Osteoblast (primary cell): ENCODE results near the gene DNAL1. TPM values are rescaled to one million over a fixed set of nuclear protein-coding genes. Genes with fewer than 3 reads are reported as not detected.
A peak's percentile ranks its signal among the peaks of the same experiment; 100 is the strongest.

ENCODE experiments used
- DNase-seq: peaks from one replicate; pipeline ENCODE4 v3.0.0; 2011; ENCODE audit warnings: low spot score, mixed read lengths; ENCODE audit not compliant: insufficient read length; ENCODE audit errors: missing footprints
- H2AFZ ChIP-seq: 2 replicates; pipeline ENCODE4 v1.6.0; 2011; ENCODE audit warnings: mild to moderate bottlenecking, low read length
- H3K27ac ChIP-seq: 2 replicates; pipeline ENCODE4 v1.5.1; 2011; ENCODE audit warnings: mild to moderate bottlenecking, low read depth, low read length, moderate library complexity
- H3K27me3 ChIP-seq: 2 replicates; pipeline ENCODE4 v1.6.0; 2012; ENCODE audit warnings: mild to moderate bottlenecking, control low read depth, inconsistent platforms, low read length, moderate library complexity; ENCODE audit not compliant: insufficient read depth
- H3K36me3 ChIP-seq: 2 replicates; pipeline ENCODE4 v1.5.1; 2011; ENCODE audit warnings: mild to moderate bottlenecking, low read length, control low read depth, moderate library complexity; ENCODE audit not compliant: insufficient read depth
- H3K4me1 ChIP-seq: 2 replicates; pipeline ENCODE4 v1.5.1; 2011; ENCODE audit warnings: mild to moderate bottlenecking, low read length, control low read depth, moderate library complexity; ENCODE audit not compliant: insufficient read depth
- H3K4me2 ChIP-seq: 2 replicates; pipeline ENCODE4 v1.6.0; 2011; ENCODE audit warnings: mild to moderate bottlenecking, low read length; ENCODE audit not compliant: insufficient read depth
- H3K4me3 ChIP-seq: fragments of 200-600 bp; sonication (generic); 3 replicates; pipeline ENCODE4 v1.5.1; 2012; ENCODE audit warnings: mild to moderate bottlenecking, low read length, inconsistent platforms; ENCODE audit not compliant: insufficient read depth
- H3K79me2 ChIP-seq: 2 replicates; pipeline ENCODE4 v1.6.0; 2012; ENCODE audit warnings: mild to moderate bottlenecking, low read length, control low read depth, inconsistent platforms; ENCODE audit not compliant: insufficient read depth
- H3K9me3 ChIP-seq: 2 replicates; pipeline ENCODE4 v1.5.1; 2011; ENCODE audit warnings: low read depth, low read length, control low read depth
- H4K20me1 ChIP-seq: 2 replicates; pipeline ENCODE4 v1.6.0; 2012; ENCODE audit warnings: mild to moderate bottlenecking, low read length, control low read depth; ENCODE audit not compliant: insufficient read depth
- total RNA-seq: library from RNA; depleted of rRNA; stranded (reverse); fragments of >200 nt; gene quantifications from 2 replicates; pipeline ENCODE4 v1.2.3, GENCODE V29; 2012
- TF ChIP-seq, protein P1 (sequence below): IDR thresholded peaks from 2 replicates; pipeline ENCODE4 v1.5.1; 2011; ENCODE audit warnings: mild to moderate bottlenecking, low read depth, low read length, moderate library complexity; ENCODE audit errors: extremely low read depth

Gene DNAL1
- total RNA-seq, 1 donor, result 9.0 TPM

DNA sequence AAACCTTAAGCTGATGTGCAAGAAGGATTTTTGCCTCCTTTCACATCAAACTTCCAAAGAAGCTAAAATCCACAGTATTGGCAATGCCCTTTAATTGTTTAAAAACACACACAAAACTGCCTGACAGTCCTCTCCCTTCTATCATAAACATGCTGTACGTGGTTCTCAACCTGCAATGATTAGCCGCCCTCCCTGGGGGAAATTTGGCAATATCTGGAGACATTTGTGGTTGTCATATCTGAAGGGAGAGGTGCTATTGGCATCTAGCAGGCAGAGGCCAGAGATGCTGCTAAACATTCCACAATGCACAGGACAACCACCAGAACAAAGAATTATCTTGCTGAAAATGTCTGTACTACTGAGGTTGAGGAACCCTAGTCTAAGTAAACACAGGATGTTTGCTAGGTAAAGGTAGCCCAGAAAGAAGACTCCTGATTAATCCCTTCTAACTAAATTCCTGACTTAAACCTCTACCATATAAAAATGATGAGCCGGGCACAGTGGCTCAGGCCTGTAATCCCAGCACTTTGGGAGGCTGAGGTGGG is 31.3 kb upstream of the DNAL1 start:
- H2AFZ ChIP-seq, result no peak overlapping the region
- no peaks in the 10 kb centered on the region for H3K36me3 ChIP-seq
- no peaks in the 10 kb centered on the region for H3K9me3 ChIP-seq
- H3K27me3 ChIP-seq, result no peaks in the 10 kb centered on the region
- H3K4me1 ChIP-seq, result no peaks in the 10 kb centered on the region
- H4K20me1 ChIP-seq, result no peaks in the 10 kb centered on the region
- peak; percentile 52 for DNase-seq
- H3K4me2 ChIP-seq, result peak overlapping the region; percentile 84
- no peaks in the 10 kb centered on the region for H3K79me2 ChIP-seq
- H3K27ac ChIP-seq, result no peak overlapping the region
- no peak overlapping the region for H3K4me3 ChIP-seq
- TF ChIP-seq, protein P1, sequence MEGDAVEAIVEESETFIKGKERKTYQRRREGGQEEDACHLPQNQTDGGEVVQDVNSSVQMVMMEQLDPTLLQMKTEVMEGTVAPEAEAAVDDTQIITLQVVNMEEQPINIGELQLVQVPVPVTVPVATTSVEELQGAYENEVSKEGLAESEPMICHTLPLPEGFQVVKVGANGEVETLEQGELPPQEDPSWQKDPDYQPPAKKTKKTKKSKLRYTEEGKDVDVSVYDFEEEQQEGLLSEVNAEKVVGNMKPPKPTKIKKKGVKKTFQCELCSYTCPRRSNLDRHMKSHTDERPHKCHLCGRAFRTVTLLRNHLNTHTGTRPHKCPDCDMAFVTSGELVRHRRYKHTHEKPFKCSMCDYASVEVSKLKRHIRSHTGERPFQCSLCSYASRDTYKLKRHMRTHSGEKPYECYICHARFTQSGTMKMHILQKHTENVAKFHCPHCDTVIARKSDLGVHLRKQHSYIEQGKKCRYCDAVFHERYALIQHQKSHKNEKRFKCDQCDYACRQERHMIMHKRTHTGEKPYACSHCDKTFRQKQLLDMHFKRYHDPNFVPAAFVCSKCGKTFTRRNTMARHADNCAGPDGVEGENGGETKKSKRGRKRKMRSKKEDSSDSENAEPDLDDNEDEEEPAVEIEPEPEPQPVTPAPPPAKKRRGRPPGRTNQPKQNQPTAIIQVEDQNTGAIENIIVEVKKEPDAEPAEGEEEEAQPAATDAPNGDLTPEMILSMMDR, result no peak

DNA sequence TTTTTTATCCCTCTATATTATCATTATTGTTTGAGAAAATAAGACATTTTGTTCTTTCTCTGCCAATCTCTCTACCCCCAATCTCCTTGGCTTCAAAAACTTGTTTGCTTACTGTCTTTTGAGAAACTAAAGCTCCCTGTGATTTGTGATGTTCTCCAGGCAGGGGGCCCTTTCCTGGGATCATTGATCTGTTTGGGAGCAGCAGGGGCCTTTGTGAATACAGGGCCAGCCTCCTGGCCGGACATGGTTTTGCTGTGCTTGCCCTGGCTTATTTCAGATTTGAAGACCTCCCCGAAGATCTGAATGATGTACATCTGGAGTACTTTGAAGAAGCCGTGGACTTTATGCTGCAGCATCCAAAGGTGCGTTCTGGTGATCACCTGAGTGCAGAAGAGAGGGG is 28.0 kb upstream of the DNAL1 start:
- Histone ChIP-seq H3K79me2 (no peaks in the 10 kb centered on the region), H4K20me1 (no peaks in the 10 kb centered on the region), H3K4me2 (no peak overlapping the region), H2AFZ (no peak overlapping the region), H3K27ac (no peak overlapping the region), H3K27me3 (no peaks in the 10 kb centered on the region), H3K4me3 (no peak overlapping the region), H3K4me1 (no peaks in the 10 kb centered on the region), H3K36me3 (no peaks in the 10 kb centered on the region), H3K9me3 (no peaks in the 10 kb centered on the region)
- TF ChIP-seq, protein P1, result no peak
- DNase-seq, result no peak

DNA sequence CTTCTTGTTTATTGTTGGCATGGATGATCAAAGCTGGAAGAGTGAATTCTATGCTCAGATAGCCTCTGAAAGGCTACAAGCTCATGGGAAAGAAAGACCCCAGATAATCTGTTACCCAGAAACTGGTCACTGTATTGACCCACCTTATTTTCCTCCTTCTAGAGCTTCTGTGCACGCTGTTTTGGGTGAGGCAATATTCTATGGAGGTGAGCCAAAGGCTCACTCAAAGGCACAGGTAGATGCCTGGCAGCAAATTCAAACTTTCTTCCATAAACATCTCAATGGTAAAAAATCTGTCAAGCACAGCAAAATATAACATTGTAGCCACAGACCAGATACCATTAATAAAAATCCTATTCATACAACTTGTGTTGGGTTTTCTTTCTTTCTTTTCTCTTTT is 25.3 kb upstream of the DNAL1 start:
- H3K36me3 ChIP-seq, result no peaks in the 10 kb centered on the region
- no peak overlapping the region for H3K27ac ChIP-seq
- no peaks in the 10 kb centered on the region for H3K4me1 ChIP-seq
- H3K9me3 ChIP-seq, result no peaks in the 10 kb centered on the region
- TF ChIP-seq, protein P1, result no peak
- no peaks in the 10 kb centered on the region for H4K20me1 ChIP-seq
- H3K4me3 ChIP-seq, result no peak overlapping the region
- H2AFZ ChIP-seq, result no peak overlapping the region
- no peaks in the 10 kb centered on the region for H3K79me2 ChIP-seq
- H3K4me2 ChIP-seq, result no peak overlapping the region
- H3K27me3 ChIP-seq, result no peaks in the 10 kb centered on the region
- DNase-seq, result no peak

DNA sequence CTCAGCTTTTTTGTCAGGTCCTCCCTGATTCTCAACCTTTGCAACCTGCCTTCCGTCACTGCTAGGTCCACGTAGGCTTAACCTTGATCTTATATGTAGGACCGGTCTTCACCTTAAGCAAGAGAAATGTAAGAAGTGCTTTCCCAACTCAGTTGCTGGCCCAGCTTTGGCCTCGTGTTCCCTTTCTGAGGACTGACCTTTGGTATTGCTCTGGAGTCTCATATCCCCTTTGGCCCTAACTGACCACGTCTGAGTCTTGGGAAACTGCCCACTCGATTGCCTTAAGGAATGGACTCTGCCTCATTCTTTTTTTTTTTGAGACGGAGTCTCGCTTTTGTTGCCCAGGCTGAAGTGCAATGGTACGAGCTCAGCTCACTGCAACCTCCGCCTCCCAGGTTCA is 24.5 kb upstream of the DNAL1 start:
- H3K4me2 ChIP-seq, result no peak overlapping the region
- H3K9me3 ChIP-seq, result no peaks in the 10 kb centered on the region
- TF ChIP-seq, protein P1, result no peak
- no peaks in the 10 kb centered on the region for H4K20me1 ChIP-seq
- H2AFZ ChIP-seq, result no peak overlapping the region
- H3K27ac ChIP-seq, result no peak overlapping the region
- no peak for DNase-seq
- H3K36me3 ChIP-seq, result no peaks in the 10 kb centered on the region
- no peaks in the 10 kb centered on the region for H3K4me1 ChIP-seq
- H3K79me2 ChIP-seq, result no peaks in the 10 kb centered on the region
- H3K27me3 ChIP-seq, result no peaks in the 10 kb centered on the region
- no peak overlapping the region for H3K4me3 ChIP-seq
